DMS 273 (cell line): Measurements from ENCODE around the gene KCNK17.
A peak's percentile ranks its signal among the peaks of the same experiment; 100 is the strongest.

Experiments
- DNase-seq: peaks from one replicate; lab custom pipeline; 2025; ENCODE audit not compliant: unreplicated experiment; lab: John Stamatoyannopoulos, UW

Gene KCNK17, protein sequence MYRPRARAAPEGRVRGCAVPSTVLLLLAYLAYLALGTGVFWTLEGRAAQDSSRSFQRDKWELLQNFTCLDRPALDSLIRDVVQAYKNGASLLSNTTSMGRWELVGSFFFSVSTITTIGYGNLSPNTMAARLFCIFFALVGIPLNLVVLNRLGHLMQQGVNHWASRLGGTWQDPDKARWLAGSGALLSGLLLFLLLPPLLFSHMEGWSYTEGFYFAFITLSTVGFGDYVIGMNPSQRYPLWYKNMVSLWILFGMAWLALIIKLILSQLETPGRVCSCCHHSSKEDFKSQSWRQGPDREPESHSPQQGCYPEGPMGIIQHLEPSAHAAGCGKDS

DNA sequence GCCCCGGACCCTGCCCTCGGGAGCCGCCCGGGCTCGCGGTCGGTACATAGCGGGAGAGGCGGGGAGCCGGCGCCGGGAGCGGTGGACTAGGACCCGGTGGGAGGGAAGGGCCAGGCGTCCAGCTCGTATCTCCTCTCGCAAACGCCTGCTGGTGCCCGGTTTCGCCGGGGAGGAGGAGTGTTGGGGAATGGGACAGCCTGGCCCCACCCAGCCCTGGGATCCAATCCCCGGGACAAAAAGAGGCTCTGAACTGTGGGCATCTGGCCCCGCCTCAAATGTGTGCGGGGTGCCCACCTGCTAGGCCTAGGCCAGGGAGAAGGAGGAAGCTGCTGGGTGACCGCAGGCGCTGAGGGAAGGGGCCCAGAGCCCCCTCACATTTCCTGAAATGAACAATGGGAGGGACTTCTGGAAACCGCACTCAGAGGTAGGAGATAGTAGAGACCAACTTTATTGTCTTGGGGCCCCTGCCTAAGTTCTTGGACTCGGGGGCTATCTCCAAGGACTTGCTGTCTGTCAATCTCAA, at the start of gene KCNK17:
KCNK17 (minus strand) TSS at position 147 of the 523 bp plus-strand sequence; CDS start at position 48, 99 bp downstream.
- peak; percentile 38 for DNase-seq

DNA sequence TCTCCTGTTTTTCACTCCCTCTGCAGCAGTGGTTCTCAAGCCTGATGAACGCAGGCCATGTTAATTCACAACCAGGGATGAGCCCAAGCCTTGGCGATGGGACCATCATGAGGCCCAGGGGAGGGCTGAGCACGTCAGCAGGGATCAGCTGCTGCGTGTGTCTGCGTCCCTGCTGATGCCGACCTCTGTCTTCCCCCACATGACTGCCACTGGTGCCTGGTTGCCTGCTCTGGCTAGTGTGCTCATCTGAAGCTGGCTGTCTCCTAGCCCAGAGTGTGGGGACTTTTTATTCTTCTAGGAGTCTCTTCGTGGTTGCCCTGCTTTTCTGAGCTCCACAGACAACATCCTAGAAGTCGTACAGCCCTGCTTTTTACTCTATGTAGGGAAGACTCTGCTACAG, 49.1 kb upstream of the KCNK17 start:
- DNase-seq: no peak

DNA sequence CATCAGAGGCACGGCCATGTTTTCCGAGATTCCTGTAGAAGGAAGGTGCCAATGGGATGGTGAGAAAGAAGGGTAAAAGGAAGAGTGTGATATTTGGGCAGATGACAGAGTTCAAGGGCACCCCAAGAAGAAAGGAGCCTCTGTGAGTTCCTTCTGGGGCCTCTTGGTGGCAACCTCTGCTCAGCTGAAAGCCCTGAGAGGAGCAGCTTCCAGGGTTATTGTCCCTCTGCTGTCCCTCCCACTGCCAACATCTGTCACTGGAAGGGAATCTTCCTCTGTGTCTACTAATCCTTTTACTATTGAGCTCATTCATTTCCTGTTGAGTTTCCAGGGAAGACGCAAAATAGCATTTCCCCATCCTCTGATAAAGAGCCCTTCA, 48.3 kb upstream of the KCNK17 start:
- DNase-seq: peak; percentile 50

DNA sequence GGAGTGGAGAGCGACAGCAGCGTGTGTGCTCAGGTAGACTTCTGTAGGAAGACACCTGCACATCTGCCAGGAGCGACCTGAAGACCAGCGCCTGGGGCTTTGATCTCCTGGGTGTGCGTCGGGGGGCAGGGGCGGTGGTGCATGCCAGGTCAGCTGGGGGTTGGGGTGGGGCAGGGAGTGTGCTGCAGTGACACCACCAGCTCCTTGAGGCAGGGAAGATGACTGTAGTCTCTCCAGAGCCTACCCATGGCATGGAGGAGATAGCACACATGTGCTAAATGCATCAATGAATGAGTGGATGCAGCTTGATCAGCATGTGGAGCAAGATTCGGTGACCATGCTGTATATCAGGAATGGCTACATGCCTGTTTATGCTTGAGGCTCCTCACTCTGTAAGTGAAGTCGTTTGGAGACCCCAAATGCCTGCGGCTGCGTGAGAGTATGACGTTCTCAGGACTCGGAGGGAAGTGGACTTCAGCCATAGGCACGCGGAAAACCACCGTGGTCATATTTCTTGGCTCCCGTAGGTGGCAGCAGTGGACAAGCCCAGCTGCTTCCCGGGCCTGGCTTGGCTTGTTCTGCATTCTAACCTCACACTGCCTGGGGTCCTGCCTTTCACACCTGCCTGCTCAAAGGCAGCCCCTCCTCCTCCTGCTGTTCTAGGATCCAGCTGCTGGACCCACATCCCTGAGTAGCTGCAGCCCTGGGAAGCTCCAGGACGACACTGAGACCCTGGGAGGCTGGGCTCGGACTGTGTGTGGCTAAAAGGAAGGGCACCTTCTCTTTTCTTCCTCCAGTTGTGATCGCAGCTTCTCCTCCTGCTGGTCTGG, 47.7 kb upstream of the KCNK17 start:
- DNase-seq: peak; percentile 85

DNA sequence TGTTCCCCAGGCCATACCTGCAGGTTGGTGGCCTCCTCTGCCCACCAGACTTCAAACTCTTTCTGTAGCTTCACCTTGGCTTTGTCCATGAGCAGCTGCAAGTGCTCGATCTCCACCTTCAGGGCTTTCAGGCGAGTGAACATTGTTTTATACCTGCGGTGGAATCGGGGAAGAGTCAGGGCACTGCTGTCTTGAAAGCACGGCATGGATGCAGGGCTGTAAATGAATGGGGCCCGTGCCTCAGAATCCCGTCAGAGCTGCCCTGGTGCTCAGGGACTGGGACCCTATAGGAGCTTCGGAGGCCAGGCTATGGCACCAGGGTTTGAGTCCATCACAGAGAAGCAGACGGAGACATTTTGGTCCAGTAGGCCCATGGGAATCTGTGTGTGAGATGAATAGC, 46.2 kb upstream of the KCNK17 start:
- DNase-seq: no peak

DNA sequence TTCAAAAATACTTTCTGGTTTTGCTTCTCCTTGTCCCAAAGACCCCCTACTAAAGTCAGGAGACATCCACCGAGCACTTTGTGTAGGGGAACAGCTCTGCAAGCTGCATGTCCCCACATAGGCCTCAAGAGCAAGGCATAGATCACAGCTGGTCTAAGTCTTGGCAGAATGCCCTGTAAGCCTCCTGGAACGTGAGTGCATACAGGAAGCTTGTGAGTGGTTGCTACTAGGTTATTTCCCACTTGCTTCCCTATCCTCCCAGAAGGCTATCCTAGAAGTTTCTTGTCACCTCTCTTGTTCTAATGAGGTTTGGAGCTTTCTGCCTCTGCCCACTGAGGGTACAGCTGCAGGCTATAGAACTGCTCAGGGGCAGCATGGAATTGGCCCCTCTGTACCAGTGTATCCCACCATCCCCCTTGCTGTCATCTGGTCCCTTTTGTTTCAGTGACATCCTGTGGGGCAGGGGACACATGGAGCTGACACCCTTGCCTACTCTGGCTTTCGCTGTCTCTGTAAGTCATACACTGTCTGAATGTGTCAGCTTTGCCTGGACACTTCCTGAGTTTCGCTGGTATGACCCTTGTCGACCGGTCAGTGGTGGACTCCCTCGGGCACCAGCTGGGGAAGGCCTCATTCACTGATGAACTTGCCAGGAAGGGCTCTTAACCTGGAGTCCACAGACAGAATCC, 43.9 kb upstream of the KCNK17 start:
- DNase-seq: peak; percentile 85

DNA sequence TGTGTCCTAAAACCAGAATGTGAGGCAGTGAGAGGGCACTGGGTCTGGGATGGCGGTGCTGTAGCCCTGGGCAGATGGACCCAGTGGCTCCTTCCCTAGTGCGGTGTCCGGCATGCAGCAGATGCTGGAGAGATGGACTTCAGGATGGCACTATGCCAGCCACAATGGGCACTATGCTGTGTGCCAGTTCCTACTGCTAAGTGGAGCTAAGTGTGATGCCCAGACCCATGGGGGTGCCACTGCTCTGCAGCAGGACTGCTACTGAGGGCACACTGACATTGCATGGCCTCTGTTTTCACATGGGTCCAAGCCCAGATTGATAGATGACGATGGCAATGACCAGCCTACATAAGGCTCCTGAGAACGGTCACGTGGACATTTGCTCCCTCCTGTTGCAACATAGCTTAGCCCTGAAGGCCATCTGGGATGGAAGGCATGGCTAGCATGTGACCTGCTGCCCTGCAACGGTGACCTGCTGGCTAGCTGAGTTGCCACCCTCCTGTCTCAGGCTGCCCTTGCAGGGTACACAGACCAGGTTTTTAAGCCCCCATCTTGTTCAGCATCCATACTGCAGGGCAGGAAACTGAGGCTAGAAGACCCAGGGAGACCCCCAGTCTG, 39.6 kb upstream of the KCNK17 start:
- no peak for DNase-seq

DNA sequence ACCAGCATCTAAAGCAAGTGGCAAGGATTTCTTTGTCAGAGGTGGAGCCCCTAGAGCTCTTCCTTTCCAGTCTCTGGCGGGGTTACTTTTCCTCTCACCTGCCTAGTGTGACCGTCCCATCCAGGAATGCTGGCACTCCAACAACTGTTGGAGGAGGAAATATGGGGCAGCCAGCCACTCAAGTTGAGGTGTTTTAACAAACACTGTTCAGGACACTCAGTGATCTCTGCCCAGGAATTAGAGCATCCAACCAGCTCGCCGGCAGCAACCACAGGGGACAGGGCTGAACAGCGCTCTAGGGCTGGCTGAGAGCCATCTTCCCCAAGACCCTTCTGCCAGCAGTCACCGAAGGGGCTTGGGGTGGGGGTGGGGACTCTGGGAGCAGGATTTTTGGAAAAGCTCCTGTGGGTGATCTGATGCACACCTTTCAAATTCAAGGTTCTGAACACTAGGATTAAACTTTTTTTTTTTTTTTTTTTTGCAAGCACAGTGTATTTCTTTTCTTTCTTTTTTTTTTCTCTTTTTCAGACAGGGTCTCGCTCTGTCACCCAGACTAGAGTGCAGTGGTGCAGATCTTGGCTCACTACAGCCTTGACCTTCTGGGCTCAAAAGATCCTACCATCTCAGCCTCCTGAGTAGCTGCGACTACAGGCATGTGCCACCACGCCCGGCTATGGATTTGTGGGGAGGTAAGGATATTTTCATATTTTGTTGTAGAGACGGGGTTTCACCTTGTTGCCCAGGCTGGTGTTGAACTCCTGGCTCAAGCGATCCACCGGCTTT, 36.7 kb upstream of the KCNK17 start:
- DNase-seq: no peak

DNA sequence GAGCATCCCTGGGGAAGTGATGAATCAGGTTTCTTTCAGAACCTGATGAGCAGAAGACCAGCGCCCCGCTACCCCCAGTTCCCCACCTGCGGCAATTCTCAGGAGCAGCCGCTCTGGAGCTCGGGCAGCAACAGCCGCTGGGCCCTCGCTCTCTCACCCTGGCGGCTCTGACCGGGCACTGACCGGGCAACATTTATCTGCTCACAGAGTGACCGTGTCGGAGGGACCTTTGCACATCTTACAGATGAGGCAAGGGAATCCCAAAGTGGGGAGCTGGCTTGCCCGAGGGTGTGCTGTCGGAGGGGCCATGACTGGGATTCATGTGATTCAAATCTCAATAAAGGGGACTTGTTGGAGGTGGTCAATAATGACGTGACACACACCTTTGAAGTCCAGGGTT, 34.5 kb upstream of the KCNK17 start:
- no peak for DNase-seq

DNA sequence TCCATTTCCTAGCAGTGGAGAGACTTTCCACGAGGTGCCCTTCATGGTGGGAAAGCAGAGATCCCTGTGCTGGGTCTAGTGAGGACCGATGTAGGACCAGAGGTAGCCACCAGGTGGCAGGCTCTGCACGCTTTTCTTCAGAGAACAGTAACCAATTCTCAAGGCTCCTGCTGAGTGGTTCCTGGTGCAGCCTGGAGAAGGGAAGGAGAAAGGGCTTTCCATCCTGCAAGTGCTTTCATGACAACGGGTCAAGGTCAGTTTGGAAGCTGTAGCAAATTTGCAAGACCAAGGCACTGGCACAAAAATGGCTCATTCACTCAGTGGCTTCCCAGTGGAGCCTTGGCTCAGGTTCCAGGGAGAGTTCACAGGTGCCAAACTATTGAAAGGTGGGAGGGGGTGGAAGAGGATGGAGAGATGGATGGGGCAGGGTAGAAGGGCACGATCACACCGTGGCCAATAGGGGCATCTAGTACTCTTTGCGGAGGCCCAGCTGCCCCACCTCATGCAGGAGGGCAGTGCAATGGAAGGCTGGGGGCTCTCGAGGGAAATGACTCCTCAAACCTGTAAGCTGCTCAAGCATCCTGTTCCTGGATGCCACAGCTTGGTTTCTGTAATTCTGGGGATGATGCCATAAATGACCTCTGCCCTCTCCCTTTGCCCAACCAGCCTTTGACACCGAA, 33.8 kb upstream of the KCNK17 start:
- peak; percentile 81 for DNase-seq

DNA sequence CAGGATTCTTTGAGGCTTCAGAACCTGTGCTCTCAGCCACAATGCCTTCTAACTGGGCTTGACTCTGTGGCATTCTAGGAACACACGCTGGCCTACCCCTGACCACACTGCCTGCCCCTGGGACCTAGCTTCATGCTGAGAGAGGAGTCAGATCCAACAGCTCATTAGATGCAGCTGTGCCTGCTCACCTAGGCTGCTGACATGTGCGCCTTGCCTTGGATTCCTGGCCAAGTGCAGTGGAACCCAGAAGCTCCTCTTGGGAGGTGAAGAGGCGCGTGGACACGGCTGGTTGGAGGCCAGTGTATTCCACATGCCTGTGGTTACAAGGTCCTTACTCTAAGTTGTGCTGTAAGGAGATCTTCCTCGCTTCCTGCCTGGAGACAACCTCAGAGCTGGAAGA, 33.0 kb upstream of the KCNK17 start:
- DNase-seq: no peak

DNA sequence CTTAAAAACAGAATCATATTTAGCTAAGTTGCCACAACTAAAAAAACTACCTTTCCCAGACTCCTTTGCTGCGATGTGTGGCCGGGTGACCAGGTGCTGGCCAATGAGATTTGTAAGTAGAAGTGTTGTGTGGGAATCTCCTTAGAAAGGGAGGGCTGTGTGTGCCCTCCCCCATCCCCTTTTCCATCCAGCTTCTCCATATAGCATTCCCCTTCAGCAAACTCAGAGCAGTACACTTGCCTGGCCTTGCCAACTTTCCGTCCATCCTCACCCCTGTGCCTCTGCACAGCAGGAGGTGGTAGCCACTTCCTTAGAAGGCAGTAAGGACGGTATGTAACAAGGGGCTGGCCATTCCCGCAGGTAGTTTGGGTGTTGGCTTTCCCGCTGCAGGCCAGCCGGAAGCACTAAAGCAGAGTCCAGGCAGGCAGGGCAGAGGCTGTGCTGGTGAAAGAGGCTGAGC, 30.6 kb upstream of the KCNK17 start:
- DNase-seq: peak; percentile 22

DNA sequence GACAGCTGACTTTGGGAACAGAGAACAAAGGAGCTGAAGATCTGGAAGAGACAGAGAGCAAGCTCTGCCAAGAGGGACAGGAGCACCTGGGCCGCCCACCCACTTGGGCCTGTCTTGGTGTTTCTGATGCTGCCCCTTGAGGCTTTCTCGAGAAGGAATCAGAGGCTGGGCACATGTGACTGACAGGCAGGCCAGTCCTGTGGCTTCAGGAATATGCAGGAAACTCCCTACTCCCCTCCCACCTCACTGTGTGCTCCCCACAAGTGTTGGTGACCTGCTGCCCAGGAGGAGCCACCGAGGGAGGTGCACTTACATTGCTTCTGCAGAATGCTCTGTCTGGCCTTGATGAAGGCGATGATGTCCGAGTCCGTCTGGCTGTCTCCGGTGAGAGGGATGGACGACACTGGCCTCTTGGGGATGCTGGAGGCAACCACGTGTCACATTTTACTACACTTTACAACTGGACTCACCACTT, 29.2 kb upstream of the KCNK17 start:
- no peak for DNase-seq

DNA sequence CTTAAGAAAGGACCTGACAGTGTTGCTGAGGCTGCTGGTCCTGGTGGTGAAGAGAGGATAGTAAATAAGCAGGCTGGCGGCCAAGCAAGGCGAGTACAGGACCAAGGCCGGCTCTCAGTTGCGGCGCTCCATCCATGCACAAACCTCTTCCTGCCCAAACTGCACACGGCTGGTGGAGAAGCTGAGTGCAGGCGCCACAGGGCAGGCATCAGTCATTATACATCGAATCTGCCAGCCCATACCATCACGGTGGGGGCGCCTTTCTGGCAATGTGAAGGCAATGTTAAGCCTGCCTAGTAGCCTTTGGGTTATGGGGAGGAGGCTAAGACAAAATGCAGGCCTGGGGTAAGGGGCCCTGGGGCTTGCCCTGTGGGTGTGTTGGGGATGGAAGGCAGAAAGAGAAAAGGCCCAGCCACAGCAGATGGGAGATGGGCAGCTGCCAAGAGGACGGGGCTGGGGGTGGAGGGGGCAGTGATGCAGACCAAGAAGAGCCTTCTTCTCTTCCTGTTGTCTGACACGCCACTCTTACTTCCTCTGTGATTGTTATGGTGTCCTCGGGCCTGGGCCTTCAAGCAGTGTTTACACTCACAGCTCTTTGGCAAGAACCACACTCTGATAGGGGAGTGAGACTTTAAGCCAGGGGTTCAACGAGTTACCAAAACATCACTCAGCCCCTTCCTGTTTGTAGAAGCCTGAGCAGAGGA, 28.6 kb upstream of the KCNK17 start:
- DNase-seq: no peak

DNA sequence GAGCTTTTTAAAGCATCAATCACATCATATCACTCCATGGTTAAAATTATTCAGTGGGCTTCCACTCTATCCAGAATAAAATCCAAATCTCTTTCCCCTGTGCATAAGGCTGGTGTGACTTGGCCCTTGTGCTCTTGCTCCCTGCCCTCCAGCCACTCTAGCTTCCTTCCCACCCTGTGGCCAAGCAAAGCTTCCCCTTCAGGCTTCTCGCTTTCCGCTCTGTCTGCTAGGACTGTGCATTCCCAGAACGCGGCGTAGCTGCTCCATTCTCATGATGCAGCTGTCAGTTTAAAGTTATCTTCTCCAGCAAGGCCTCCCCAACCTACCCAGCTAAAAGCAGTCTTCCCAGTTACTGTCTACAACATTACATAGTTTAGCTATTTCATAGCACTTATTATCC, 27.7 kb upstream of the KCNK17 start:
- DNase-seq: no peak

DNA sequence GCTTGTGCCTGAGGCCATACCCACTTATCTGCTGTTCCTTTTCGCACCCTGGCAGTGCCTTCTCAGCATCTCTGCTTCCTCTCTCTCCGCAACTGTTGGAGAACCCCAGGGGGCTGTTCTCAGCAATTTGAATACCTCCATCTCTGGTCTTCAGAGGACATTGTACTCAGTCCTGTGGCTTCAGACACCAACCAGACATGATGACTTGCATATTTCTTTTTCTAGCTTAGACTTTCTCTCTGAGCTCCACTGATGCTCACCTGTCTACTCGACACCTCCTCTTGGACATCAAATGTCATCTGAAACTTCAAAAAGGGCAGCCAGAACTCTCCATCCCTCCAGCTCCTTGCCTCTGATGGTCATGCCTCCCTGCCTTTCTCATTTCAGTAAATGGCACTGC, 27.1 kb upstream of the KCNK17 start:
- no peak for DNase-seq

DNA sequence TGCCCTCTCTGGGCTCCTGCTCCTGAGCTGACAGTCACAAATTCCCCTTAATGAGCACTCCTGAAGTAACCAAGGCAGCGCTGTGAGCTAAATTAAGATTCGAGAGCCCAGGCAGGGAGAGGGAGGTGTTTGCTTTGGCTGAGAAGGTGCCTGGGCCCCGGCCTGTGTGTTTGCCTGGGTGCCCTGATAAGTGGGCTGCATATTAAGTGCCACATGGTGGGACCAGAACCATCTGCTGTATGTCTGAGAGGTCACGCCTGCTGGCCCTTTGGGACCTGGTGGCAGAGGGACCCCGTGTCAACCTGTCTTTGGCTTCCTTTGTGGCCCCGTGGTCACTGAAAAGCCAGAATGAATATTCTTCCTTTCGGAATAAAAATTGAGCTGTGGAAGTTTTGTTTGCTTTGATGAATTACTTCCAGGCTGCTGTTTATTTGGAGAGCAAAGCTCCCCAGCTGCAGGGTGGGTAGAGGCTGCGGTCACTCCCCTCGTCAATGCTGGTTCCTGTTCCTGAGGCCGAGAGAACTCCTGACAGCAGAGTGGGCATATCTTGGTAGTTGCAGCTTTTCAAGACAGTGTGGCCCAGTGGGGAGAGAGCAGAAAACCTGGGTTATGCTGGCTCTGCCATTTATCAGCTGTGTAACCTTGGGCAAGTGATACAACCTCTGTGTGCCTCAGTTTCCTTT, 25.8 kb upstream of the KCNK17 start:
- peak; percentile 73 for DNase-seq

DNA sequence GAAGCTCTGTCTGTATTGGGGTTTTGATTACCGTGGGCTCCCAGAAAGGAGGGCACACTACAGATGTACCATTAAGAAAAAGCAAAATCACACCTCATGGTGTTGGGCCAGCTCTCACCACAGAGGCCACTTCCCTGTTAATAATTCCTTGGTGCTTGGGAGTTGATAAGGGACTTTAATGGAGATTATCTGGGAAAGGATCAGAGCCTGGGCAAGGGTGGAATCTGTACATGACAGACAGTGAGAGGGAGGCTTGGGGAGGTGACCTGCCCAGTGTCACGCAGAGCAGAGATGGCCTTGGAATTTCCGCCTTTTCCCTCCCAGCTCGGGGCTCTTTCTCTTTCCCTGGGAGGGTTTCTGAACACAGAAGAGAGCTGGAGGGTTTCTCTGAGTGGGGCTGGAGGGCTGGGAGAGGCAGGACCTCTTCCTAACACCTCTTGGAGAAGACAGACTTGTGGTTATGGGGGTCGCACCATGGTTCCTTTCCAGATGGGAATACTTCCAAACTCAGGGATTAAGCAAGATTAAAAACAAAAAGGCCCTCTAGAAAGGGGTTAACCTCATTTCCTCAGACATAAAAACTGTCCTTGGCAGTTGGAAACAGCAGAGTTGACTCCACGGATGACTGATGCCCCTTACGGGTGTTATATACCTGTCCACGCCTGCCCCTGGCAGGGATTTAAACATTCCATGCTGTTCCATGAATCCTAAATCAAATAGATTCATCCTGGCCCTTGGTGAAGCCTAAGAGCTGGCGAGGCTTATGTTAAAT, 25.1 kb upstream of the KCNK17 start:
- no peak for DNase-seq
